GM19395 (cell line): ENCODE data around the gene AKT1S1.

ENCODE experiments used
- ATAC-seq: cut with Tn5 transposase; IDR thresholded peaks from one replicate; pipeline ENCODE4 v1.9.1; 2021; ENCODE audit warnings: mild to moderate bottlenecking, moderate library complexity; ENCODE audit not compliant: unreplicated experiment

The AKT1S1 gene

DNA sequence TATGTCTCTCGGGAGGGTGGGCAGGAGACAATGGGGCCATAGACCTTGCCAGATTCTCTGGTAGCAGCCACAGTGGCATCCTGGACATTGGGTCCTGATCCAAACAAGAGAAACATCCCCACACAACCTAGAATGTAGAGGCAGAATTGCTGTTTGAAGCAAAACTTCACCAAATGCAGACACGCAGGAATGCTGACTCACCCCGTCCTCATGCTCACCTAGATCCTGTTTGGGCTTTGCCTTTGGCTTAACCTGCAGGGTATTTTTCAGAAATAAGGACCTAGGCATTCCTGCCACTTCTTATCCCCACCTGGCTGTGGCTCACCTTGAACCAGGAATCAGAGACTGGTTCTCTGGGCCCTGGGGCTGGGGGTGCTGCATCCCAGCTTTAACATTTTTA is 7.6 kb upstream of the AKT1S1 start:
- ATAC-seq = no peak

DNA sequence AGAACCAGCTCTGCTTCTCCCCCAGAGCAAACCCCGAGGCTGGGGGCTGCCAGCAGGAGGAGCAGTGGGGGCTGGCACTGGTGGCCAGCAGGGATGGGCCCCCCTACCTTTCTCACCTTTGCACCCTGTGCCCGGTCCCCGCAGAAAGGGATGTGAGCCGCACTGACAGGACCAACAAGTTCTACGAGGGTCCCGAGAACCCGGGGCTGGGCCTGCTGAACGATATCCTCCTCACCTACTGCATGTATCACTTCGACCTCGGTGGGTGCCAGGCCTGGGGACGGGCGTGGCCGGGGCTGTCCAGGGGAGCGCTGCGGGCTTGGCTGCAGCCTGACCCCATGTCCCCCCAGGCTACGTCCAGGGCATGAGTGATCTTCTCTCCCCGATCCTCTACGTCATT is 7.0 kb upstream of the AKT1S1 start:
- no peak for ATAC-seq

DNA sequence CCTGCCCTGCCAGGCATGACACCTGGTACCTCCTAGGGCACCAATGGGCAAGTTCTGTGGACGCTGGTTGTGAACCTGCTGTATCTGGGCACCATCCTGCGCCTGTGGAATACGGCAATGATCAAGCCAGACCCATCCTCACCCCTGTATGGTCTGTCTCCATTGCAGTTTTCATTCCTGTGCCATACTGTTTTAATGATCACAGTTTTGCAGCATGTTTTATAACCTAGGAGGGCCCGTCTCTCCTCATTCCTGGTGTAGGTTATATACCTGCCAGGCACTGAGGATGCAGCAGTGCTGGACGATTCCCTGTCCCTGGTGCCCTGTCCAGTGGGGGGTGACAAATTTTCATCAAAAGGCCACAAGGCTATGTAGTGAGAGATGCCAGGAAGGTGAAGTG is 5.9 kb upstream of the AKT1S1 start:
- ATAC-seq = no peak

- ATAC-seq = no peak
These were observed 5.5 kb upstream of the AKT1S1 start for GRCh38 chr19:49882643-49883042.

GRCh38 chr19:49881672-49882394 is 4.7 kb upstream of the AKT1S1 start:
- no peak for ATAC-seq

DNA sequence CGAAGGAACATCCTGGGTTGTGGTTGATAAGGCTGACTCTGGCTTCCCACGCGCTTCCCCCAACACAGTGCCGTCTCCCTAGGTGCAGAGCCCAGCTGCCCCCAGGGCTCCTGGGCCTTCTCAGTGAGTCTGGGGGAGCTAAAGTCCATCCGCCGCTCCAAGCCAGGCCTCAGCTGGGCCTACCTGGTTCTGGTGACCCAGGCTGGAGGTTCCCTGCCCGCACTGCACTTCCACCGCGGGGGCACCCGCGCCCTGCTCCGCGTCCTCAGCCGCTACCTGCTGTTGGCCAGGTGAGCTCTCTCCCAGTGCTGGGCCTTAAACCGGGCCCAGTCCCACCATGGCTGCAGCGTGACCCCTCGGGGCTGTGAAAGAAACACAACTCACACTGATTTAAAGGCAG is 4.0 kb upstream of the AKT1S1 start:
- no peak for ATAC-seq

GRCh38 chr19:49880162-49880869 is 3.2 kb upstream of the AKT1S1 start:
- no peak for ATAC-seq

DNA sequence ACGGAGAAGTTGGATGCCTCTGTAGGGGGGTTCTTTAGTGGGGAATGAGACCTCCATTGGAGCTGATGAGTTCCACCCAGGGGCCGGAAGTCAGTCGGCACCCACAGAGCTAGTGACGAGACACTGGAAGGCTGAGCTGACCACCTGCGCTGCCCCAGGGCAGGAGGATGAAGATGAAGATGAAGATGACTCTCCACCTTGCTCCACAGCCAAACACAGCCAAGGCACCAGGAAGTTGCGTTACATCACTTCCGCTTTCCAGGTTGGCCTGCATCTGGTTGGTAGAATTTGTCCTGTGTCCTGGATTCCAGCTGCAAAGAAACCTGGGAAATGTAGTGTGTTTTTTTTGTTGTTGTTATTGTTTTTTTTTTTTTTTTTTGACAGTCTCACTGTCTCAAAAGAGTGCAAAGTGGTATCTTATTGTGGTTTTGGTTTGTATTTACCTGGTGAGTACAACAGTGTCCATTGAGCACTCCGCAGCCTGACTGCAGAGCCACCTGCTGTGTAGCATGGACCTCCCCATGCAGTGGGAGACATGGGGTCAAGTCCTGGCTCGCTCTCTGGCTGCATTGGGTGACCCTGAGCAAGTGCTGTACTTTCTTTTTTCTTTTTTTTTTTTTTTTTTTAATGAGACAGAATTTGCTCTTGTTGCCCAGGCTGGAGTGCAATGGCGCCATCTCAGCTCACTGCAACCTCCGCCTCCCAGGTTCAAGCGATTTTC is 2.2 kb upstream of the AKT1S1 start:
- no peak for ATAC-seq

GRCh38 chr19:49878744-49879070 is 1.6 kb upstream of the AKT1S1 start:
- ATAC-seq = no peak

DNA sequence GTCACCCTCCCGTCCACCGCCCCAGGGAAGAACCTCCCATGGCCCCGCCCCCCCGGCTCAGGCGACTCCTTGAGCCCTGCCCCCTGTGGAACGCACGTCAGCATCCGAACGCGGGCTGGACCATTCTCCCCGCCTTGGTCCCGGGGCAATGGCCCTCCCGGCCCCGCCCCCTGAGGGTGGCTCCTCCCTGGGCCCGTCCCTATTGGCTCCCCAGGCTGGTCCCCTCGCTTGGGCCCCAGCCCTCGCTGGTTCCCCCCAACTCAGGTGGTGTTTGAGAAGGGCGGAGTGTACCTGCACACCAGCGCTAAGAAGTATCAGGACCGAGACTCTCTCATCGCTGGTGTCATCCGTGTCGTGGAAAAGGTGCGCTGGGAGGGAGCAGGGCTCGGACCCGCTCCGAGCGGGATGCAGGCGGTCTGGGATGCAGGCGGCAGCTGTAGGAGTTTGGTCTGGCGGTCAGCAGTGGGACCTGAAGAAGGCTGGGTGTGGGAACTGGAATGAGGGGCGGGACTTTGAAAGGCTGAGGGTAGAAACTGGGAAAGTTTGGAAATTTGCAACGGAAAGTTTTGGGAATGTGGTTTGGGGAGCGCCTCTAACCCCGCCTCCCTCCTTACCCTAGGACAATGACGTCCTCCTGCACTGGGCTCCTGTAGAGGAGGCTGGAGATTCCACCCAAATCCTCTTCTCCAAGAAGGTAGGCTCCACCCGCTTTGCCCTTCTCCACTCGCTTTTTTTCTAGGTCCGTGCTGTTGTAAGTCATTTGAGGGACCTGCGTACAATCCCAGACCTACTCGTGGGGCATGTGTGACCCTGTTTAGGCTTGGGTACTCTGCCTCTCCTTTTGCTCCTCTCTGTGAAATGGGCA is 956 bp upstream of the AKT1S1 start:
- peak; percentile 37 for ATAC-seq

GRCh38 chr19:49876422-49877019 is 634 bp downstream of the AKT1S1 start:
- ATAC-seq = peak; percentile 48

GRCh38 chr19:49875857-49876421 is 1.2 kb downstream of the AKT1S1 start:
- ATAC-seq = no peak

- ATAC-seq = no peak
These were observed 2.0 kb downstream of the AKT1S1 start for GRCh38 chr19:49875177-49875576.

GRCh38 chr19:49874503-49875157 is 2.5 kb downstream of the AKT1S1 start:
- no peak for ATAC-seq

- no peak for ATAC-seq
These were observed 3.3 kb downstream of the AKT1S1 start for GRCh38 chr19:49873834-49874233.

DNA sequence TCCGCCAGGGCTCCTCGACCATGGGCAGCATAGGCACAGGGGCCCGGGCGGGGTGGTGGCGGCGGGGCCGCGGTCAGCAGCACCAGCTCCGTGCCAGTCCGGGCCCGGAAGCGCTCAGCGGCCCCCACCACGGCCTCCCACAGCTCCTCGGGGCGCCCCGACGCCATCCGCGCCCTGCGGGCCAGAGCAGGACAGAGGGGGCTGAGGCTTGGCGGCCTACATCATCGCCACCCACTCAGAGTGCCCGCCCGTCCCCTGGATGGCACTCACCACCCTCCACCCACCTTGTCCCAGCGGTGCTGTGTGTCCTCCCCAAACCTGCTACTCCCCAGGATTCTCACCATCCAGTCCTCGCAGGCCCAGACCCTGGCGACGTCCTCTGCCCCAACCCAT is 4.0 kb downstream of the AKT1S1 start:
- ATAC-seq = no peak

- ATAC-seq = no peak
These were observed 4.7 kb downstream of the AKT1S1 start for GRCh38 chr19:49872245-49873128.

GRCh38 chr19:49871349-49871985 is 5.7 kb downstream of the AKT1S1 start:
- no peak for ATAC-seq
